GM12875 (cell line): ENCODE measurements around the gene CNGB1.

ENCODE experiments used
- H3K4me3 ChIP-seq: one replicate; pipeline ENCODE4 v1.5.1; 2011; ENCODE audit warnings: low read depth, low read length, control low read depth
- CTCF ChIP-seq: IDR thresholded peaks from 2 replicates; pipeline ENCODE4 v1.5.1; 2011; ENCODE audit warnings: low read depth, mild to moderate bottlenecking, control low read depth, inconsistent platforms, low read length, moderate library complexity, borderline replicate concordance; ENCODE audit not compliant: insufficient read depth

The CNGB1 gene

GRCh38 chr16:57868913-57869520, 101.9 kb downstream of the CNGB1 start:
- H3K4me3 ChIP-seq, result no peak overlapping the region
- no peak for TF ChIP-seq CTCF

- TF ChIP-seq CTCF, result no peak
Measured at GRCh38 chr16:57867000-57867561, 103.8 kb downstream of the CNGB1 start.

GRCh38 chr16:57866529-57866918, 104.4 kb downstream of the CNGB1 start:
- TF ChIP-seq CTCF, result no peak
- no peak overlapping the region for H3K4me3 ChIP-seq

More at GRCh38 chr16:57867000-57867561, 103.8 kb downstream of the CNGB1 start:
- H3K4me3 ChIP-seq, result no peak overlapping the region

- H3K4me3 ChIP-seq, result no peak overlapping the region
- TF ChIP-seq CTCF, result no peak
Measured at GRCh38 chr16:57865746-57866528, 105.0 kb downstream of the CNGB1 start.

- no peak overlapping the region for H3K4me3 ChIP-seq
- no peak for TF ChIP-seq CTCF
Measured at GRCh38 chr16:57863434-57864160, 107.3 kb downstream of the CNGB1 start.

GRCh38 chr16:57862698-57863433, 108.1 kb downstream of the CNGB1 start:
- no peak for TF ChIP-seq CTCF
- H3K4me3 ChIP-seq, result no peak overlapping the region
